Measurements from ENCODE around the gene OLFML3. TPM values are rescaled to one million over a fixed set of nuclear protein-coding genes. Genes with fewer than 3 reads are reported as not detected.
"Not testable (repeated sequence)": the region's sequence is repeated elsewhere in the genome, so short reads cannot be mapped to it uniquely, and the experiment has no call there.

Gene OLFML3
- total RNA-seq, 1 donor from 2014 or later, result 13.8 TPM

- intact Hi-C loops (cut with DNase I), result loop anchor here (5.0 kb wide), 1 partner anchor 283 kb away; no protein-coding TSS in a partner anchor
- DNase-seq (ENCODE audit: missing footprints) (no peak), ATAC-seq (no peak)
These were observed 4.6 kb downstream of the OLFML3 start for GRCh38 chr1:113983826-113984225.

- DNase-seq (ENCODE audit: missing footprints), result no peak
These were observed 5.4 kb downstream of the OLFML3 start for GRCh38 chr1:113984710-113985109.

GRCh38 chr1:113986802-113987201, 7.5 kb downstream of the OLFML3 start:
- DNase-seq (ENCODE audit: missing footprints) (no peak), ATAC-seq (no peak)
- intact Hi-C loops (cut with DNase I), result no loop called here

More at GRCh38 chr1:113984710-113985109, 5.4 kb downstream of the OLFML3 start:
- intact Hi-C loops (cut with DNase I), result loop anchor here (5.0 kb wide), 1 partner anchor 283 kb away; no protein-coding TSS in a partner anchor
- no peak for ATAC-seq

GRCh38 chr1:113987259-113987658, 8.0 kb downstream of the OLFML3 start:
- DNase-seq (ENCODE audit: missing footprints) (no peak), ATAC-seq (no peak)
- intact Hi-C loops (cut with DNase I), result no loop called here

- no peak for ATAC-seq
These were observed 11.3 kb downstream of the OLFML3 start for GRCh38 chr1:113990530-113990929.

GRCh38 chr1:113990961-113991360, 11.7 kb downstream of the OLFML3 start:
- DNase-seq (ENCODE audit: missing footprints), result no peak
- intact Hi-C loops (cut with DNase I), result no loop called here

More at GRCh38 chr1:113990530-113990929, 11.3 kb downstream of the OLFML3 start:
- no peak for DNase-seq (ENCODE audit: missing footprints)
- intact Hi-C loops (cut with DNase I), result no loop called here

GRCh38 chr1:113991467-113991997, 12.3 kb downstream of the OLFML3 start:
- intact Hi-C loops (cut with DNase I), result no loop called here

More at GRCh38 chr1:113990961-113991360, 11.7 kb downstream of the OLFML3 start:
- ATAC-seq, result no peak

GRCh38 chr1:113993072-113993471, 13.8 kb downstream of the OLFML3 start:
- intact Hi-C loops (cut with DNase I), result no loop called here
- DNase-seq (ENCODE audit: missing footprints) (no peak), ATAC-seq (no peak)

More at GRCh38 chr1:113991467-113991997, 12.3 kb downstream of the OLFML3 start:
- ATAC-seq (no peak), DNase-seq (ENCODE audit: missing footprints) (no peak)

- ATAC-seq (no peak), DNase-seq (ENCODE audit: missing footprints) (no peak)
- intact Hi-C loops (cut with DNase I), result no loop called here
These were observed 14.5 kb downstream of the OLFML3 start for GRCh38 chr1:113993766-113994165.

GRCh38 chr1:113995382-113995781, 16.1 kb downstream of the OLFML3 start:
- no peak for ATAC-seq
- intact Hi-C loops (cut with DNase I), result no loop called here
- DNase-seq (ENCODE audit: missing footprints), result no peak

- intact Hi-C loops (cut with DNase I), result no loop called here
- ATAC-seq, result peak; percentile 13
- DNase-seq (ENCODE audit: missing footprints), result no peak
These were observed 19.1 kb downstream of the OLFML3 start for GRCh38 chr1:113998361-113998760.

- DNase-seq (ENCODE audit: missing footprints) (no peak), ATAC-seq (no peak)
- intact Hi-C loops (cut with DNase I), result no loop called here
These were observed 20.0 kb downstream of the OLFML3 start for GRCh38 chr1:113999233-113999632.

- DNase-seq (ENCODE audit: missing footprints), result no peak
- no peak for ATAC-seq
- intact Hi-C loops (cut with DNase I), result no loop called here
These were observed 20.5 kb downstream of the OLFML3 start for GRCh38 chr1:113999799-114000198.

GRCh38 chr1:114000406-114000805, 21.1 kb downstream of the OLFML3 start:
- intact Hi-C loops (cut with DNase I), result no loop called here
- ATAC-seq, result no peak
- no peak for DNase-seq (ENCODE audit: missing footprints)

- intact Hi-C loops (cut with DNase I), result no loop called here
- DNase-seq (ENCODE audit: missing footprints) (no peak), ATAC-seq (peak; percentile 78)
These were observed 23.4 kb downstream of the OLFML3 start for GRCh38 chr1:114002492-114003239.

- intact Hi-C loops (cut with DNase I), result no loop called here
- DNase-seq (ENCODE audit: missing footprints), result no peak
These were observed 24.2 kb downstream of the OLFML3 start for GRCh38 chr1:114003431-114003830.

GRCh38 chr1:114006825-114007224, 27.6 kb downstream of the OLFML3 start:
- not testable (repeated sequence) for ATAC-seq

More at GRCh38 chr1:114003431-114003830, 24.2 kb downstream of the OLFML3 start:
- ATAC-seq, result peak; percentile 30

GRCh38 chr1:114008480-114008941, 29.2 kb downstream of the OLFML3 start:
- intact Hi-C loops (cut with DNase I), result no loop called here
- DNase-seq (ENCODE audit: missing footprints), result no peak
- ATAC-seq, result no peak

More at GRCh38 chr1:114006825-114007224, 27.6 kb downstream of the OLFML3 start:
- intact Hi-C loops (cut with DNase I); DNase-seq (ENCODE audit: missing footprints): not testable (repeated sequence)

- no peak for ATAC-seq
- intact Hi-C loops (cut with DNase I), result no loop called here
- DNase-seq (ENCODE audit: missing footprints), result no peak
These were observed 29.7 kb downstream of the OLFML3 start for GRCh38 chr1:114008993-114009392.

GRCh38 chr1:114009393-114009792, 30.1 kb downstream of the OLFML3 start:
- no peak for DNase-seq (ENCODE audit: missing footprints)
- no peak for ATAC-seq
- intact Hi-C loops (cut with DNase I), result no loop called here
